Mucosa of stomach (tissue), 1 donor: ENCODE measurements around the gene RABGGTA.

ENCODE experiments used
- H3K27me3 ChIP-seq: one replicate; pipeline ENCODE4 v1.7.0; 2013; ENCODE audit warnings: mild to moderate bottlenecking, low read length; ENCODE audit not compliant: control insufficient read depth, insufficient read depth
- H3K36me3 ChIP-seq: one replicate; pipeline ENCODE4 v1.7.0; 2013; ENCODE audit warnings: low read length; ENCODE audit not compliant: control insufficient read depth, insufficient read depth
- H3K4me1 ChIP-seq: one replicate; pipeline ENCODE4 v1.7.0; 2013; ENCODE audit warnings: mild to moderate bottlenecking, low read length; ENCODE audit not compliant: control insufficient read depth, insufficient read depth
- H3K4me3 ChIP-seq: one replicate; pipeline ENCODE4 v1.7.0; 2013; ENCODE audit warnings: low read length
- H3K9ac ChIP-seq: one replicate; pipeline ENCODE4 v1.7.0; 2013; ENCODE audit warnings: mild to moderate bottlenecking, low read length, moderate library complexity
- H3K9me3 ChIP-seq: one replicate; pipeline ENCODE4 v1.7.0; 2013; ENCODE audit warnings: mild to moderate bottlenecking, low read length, moderate library complexity; ENCODE audit not compliant: control insufficient read depth
- donor health status: Pancreatic carcinoma.

The RABGGTA gene

GRCh38 chr14:24270537-24271133 lies 762 bp downstream of the RABGGTA start:
- Histone ChIP-seq H3K4me1 (peaks cover 18% of the 10 kb centered on the region), H3K9ac (peak overlapping the region; percentile 98), H3K9me3 (no peaks in the 10 kb centered on the region), H3K36me3 (no peaks in the 10 kb centered on the region), H3K4me3 (peak overlapping the region; percentile 52), H3K27me3 (no peaks in the 10 kb centered on the region)

DNA sequence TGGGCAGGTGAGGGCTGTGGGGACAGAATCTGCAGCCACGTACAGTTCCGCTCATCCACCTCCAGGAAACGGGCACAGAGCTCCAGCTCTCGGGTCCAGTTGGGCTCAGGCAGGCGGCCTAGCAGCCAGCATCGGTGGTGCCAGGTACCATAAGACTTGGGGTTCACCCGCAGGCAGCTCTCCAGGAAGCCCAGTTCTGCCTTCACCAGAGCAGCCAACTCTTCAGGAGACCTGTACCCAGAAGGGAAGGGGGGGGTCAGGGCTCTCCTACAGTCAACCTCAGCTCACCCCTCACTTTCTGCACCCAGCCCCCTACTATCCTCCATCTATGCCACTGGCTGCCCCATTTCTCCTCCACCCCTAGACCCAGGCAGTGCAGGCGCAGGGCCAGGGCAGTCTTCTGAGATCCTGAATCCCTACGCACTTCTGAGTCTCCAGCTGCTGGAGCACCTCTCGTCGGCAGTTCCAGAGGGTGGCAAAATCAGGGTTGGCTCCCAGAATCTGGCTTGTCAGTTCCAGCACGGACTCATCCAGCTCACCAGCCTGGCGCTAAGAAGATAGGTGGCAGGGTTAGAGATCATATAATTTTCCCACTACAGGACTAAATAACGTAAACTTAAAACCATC lies 1.4 kb downstream of the RABGGTA start:
- Histone ChIP-seq H3K9ac (no peak overlapping the region), H3K36me3 (no peaks in the 10 kb centered on the region), H3K9me3 (no peaks in the 10 kb centered on the region), H3K27me3 (no peaks in the 10 kb centered on the region), H3K4me3 (no peak overlapping the region), H3K4me1 (peaks cover 18% of the 10 kb centered on the region)

GRCh38 chr14:24269368-24269767 lies 2.0 kb downstream of the RABGGTA start:
- Histone ChIP-seq H3K9ac (no peak overlapping the region), H3K36me3 (no peaks in the 10 kb centered on the region), H3K27me3 (no peaks in the 10 kb centered on the region), H3K4me3 (no peak overlapping the region), H3K9me3 (no peaks in the 10 kb centered on the region), H3K4me1 (peaks cover 16% of the 10 kb centered on the region)

DNA sequence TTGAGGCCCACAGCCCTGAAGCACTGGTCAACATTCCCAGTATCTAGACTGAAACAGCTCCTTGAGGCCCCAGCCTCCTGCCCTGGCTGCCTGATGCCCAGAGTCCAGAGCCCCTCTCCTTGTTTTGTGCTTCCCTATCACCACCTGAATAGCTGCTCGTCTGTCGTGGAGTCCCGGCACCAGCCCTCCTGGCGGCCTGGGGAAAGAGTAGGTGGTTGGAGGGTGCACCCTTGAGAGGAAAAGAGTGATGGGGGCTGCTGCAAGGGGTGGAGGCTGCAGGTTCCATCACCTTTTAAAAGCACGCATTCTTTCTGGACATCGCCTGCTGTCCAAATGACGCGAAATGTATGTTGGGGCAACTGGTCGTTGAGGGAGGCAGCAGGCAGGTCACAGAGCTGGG lies 3.2 kb downstream of the RABGGTA start:
- H3K36me3 ChIP-seq, result no peaks in the 10 kb centered on the region
- H3K27me3 ChIP-seq, result no peaks in the 10 kb centered on the region
- no peak overlapping the region for H3K4me3 ChIP-seq
- peaks cover 9% of the 10 kb centered on the region for H3K4me1 ChIP-seq
- H3K9ac ChIP-seq, result no peak overlapping the region
- no peaks in the 10 kb centered on the region for H3K9me3 ChIP-seq

DNA sequence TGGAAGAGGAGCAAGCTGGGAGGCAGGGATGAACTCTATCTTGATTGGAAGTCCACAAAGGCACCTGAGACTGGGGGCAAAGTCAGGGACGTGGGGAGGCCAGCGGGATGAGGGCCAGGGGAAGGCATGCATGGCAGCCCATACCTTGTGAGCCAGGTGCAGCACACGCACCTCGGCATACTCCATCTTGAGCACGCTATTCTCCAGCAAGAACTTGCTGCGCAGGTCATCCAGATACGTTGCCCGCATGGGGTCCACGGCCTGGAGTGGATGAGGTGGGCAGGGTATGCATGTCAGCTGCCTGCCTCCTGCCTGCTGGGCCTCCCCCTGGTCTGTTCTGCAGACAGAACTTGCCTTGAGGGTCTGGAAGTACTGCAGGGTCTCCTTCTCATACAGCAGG lies 3.9 kb downstream of the RABGGTA start:
- Histone ChIP-seq H3K4me3 (no peak overlapping the region), H3K9ac (no peak overlapping the region), H3K36me3 (no peaks in the 10 kb centered on the region), H3K27me3 (no peaks in the 10 kb centered on the region), H3K4me1 (peaks cover 9% of the 10 kb centered on the region), H3K9me3 (no peaks in the 10 kb centered on the region)

- no peaks in the 10 kb centered on the region for H3K27me3 ChIP-seq
- no peaks in the 10 kb centered on the region for H3K36me3 ChIP-seq
- H3K9me3 ChIP-seq, result no peaks in the 10 kb centered on the region
- no peak overlapping the region for H3K9ac ChIP-seq
- H3K4me1 ChIP-seq, result peaks cover 5% of the 10 kb centered on the region
- no peak overlapping the region for H3K4me3 ChIP-seq
Observed at GRCh38 chr14:24266344-24267244, 4.8 kb downstream of the RABGGTA start.

- Histone ChIP-seq H3K9ac (no peak overlapping the region), H3K36me3 (no peaks in the 10 kb centered on the region), H3K4me1 (no peaks in the 10 kb centered on the region)
Observed at GRCh38 chr14:24264298-24264697, 7.1 kb downstream of the RABGGTA start.

GRCh38 chr14:24263848-24264247 lies 7.5 kb downstream of the RABGGTA start:
- no peaks in the 10 kb centered on the region for H3K27me3 ChIP-seq
- no peaks in the 10 kb centered on the region for H3K36me3 ChIP-seq
- H3K9me3 ChIP-seq, result no peaks in the 10 kb centered on the region
- H3K9ac ChIP-seq, result no peak overlapping the region
- H3K4me3 ChIP-seq, result no peak overlapping the region
- H3K4me1 ChIP-seq, result no peaks in the 10 kb centered on the region

More at GRCh38 chr14:24264298-24264697, 7.1 kb downstream of the RABGGTA start:
- Histone ChIP-seq H3K27me3 (no peaks in the 10 kb centered on the region), H3K4me3 (no peak overlapping the region), H3K9me3 (no peaks in the 10 kb centered on the region)

GRCh38 chr14:24262821-24263733 lies 8.3 kb downstream of the RABGGTA start, which contains the start of gene TGM1:
TSS of gene TGM1 (minus strand) at chr14:24263177. CDS start at chr14:24262352, 825 bp downstream.
- no peak within 1 kb of the TSS for H3K4me3 ChIP-seq
- no peaks in the 10 kb centered on the region for H3K27me3 ChIP-seq
- H3K9ac ChIP-seq, result no peak within 1 kb of the TSS
- H3K9me3 ChIP-seq, result no peaks in the 10 kb centered on the region
- no peaks in the 10 kb centered on the region for H3K36me3 ChIP-seq
- H3K4me1 ChIP-seq, result no peaks in the 10 kb centered on the region

DNA sequence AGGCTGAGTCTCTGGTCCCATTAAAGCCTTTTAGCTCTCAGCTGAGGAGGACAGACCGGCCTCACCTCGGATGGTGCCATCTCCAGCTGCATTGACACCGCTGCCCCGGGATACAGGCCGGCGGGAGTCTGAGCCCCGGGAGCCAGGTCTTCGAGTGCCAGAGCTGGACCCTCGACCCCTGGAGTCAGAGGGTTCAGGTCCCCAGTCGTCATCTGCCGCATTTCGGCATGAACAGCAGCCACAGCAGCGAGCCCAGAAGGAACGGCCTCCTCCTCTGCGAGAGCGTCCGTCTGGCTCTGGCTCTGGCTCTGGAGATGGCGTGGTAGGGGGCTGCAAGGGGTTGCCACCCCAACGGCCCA lies 9.4 kb downstream of the RABGGTA start:
- H3K4me1 ChIP-seq, result no peaks in the 10 kb centered on the region
- H3K4me3 ChIP-seq, result no peak overlapping the region
- H3K9me3 ChIP-seq, result no peaks in the 10 kb centered on the region
- H3K9ac ChIP-seq, result no peak overlapping the region
- H3K27me3 ChIP-seq, result no peaks in the 10 kb centered on the region
- H3K36me3 ChIP-seq, result no peaks in the 10 kb centered on the region

- no peak overlapping the region for H3K4me3 ChIP-seq
- H3K27me3 ChIP-seq, result no peaks in the 10 kb centered on the region
- H3K9ac ChIP-seq, result no peak overlapping the region
- no peaks in the 10 kb centered on the region for H3K36me3 ChIP-seq
- H3K4me1 ChIP-seq, result no peaks in the 10 kb centered on the region
- no peaks in the 10 kb centered on the region for H3K9me3 ChIP-seq
Observed at GRCh38 chr14:24261256-24261968, 10.0 kb downstream of the RABGGTA start.
